HEK293 (cell line): ENCODE results near the gene ZNF662.

Source experiments
- CTCF ChIA-PET: fragments of 350-600 bp; formaldehyde crosslinking; extraction: SDS; loops from one replicate; lab custom pipeline; 2021; ENCODE audit warnings: antibody characterized with exemption; lab: Yijun Ruan, JAX
- POLR2A ChIA-PET: fragments of 300-600 bp; formaldehyde crosslinking; extraction: SDS; loops from one replicate; lab custom pipeline; 2020; ENCODE audit warnings: antibody characterized with exemption, inconsistent platforms; lab: Yijun Ruan, JAX
- H3K27ac ChIP-seq: fragments of 200-500 bp; sonication (Bioruptor generic); 2 replicates; pipeline ENCODE4 v1.5.1; 2014; ENCODE audit warnings: low read depth, low read length, control low read depth, inconsistent platforms; ENCODE audit errors: extremely low read depth
- H3K36me3 ChIP-seq, 2 experiments: fragments of 200-500 bp in 1 of 2; sonication (Bioruptor generic) in 1 of 2; 1 replicate in 1 of 2; 2 replicates in 1 of 2; pipeline ENCODE4 v1.5.1; 2014 to 2017; ENCODE audit warnings: inconsistent platforms in 2 of 2, low read length in 2 of 2; ENCODE audit not compliant: control insufficient read depth in 2 of 2, insufficient read depth in 1 of 2
- H3K4me1 ChIP-seq: fragments of 200-500 bp; sonication (Bioruptor generic); 2 replicates; pipeline ENCODE4 v1.5.1; 2014; ENCODE audit warnings: mild to moderate bottlenecking, low read length, inconsistent platforms; ENCODE audit not compliant: control insufficient read depth, insufficient read depth
- H3K4me3 ChIP-seq: 2 replicates; pipeline ENCODE4 v1.5.1; 2011; ENCODE audit warnings: low read depth, mild to moderate bottlenecking, control low read depth, low read length, moderate library complexity
- H3K9me3 ChIP-seq: fragments of 200-500 bp; sonication (Bioruptor generic); 2 replicates; pipeline ENCODE4 v1.5.1; 2014; ENCODE audit warnings: low read depth, low read length, inconsistent platforms; ENCODE audit not compliant: control insufficient read depth, insufficient read depth
- EGR2 ChIP-seq: fragments of 450-650 bp; formaldehyde crosslinking; IDR thresholded peaks from 2 replicates; pipeline ENCODE4 v1.5.1; 2016; ENCODE audit warnings: low read depth, missing biosample characterization, missing genetic modification characterization
- MZF1 ChIP-seq: fragments of 450-650 bp; formaldehyde crosslinking; IDR thresholded peaks from 2 replicates; pipeline ENCODE4 v1.5.1; 2017; ENCODE audit warnings: missing biosample characterization, missing genetic modification characterization, borderline replicate concordance
- PRDM10 ChIP-seq: fragments of 450-650 bp; formaldehyde crosslinking; IDR thresholded peaks from 2 replicates; pipeline ENCODE4 v1.5.1; 2016; ENCODE audit warnings: missing biosample characterization, missing genetic modification characterization
- REST ChIP-seq: fragments of 450-650 bp; formaldehyde crosslinking; IDR thresholded peaks from 2 replicates; pipeline ENCODE4 v1.5.1; 2016; ENCODE audit warnings: missing biosample characterization, missing genetic modification characterization
- SP7 ChIP-seq: fragments of 450-650 bp; formaldehyde crosslinking; IDR thresholded peaks from 2 replicates; pipeline ENCODE4 v1.5.1; 2016; ENCODE audit warnings: missing biosample characterization, missing genetic modification characterization
- ZBTB1 ChIP-seq: fragments of 450-650 bp; formaldehyde crosslinking; IDR thresholded peaks from 2 replicates; pipeline ENCODE4 v1.5.1; 2016; ENCODE audit warnings: missing biosample characterization, missing genetic modification characterization
- ZBTB26 ChIP-seq: fragments of 450-650 bp; formaldehyde crosslinking; optimal IDR thresholded peaks from 2 replicates; pipeline ENCODE3; 2016; ENCODE audit warnings: missing biosample characterization, mild to moderate bottlenecking, missing genetic modification characterization
- ZNF174 ChIP-seq: fragments of 450-650 bp; formaldehyde crosslinking; IDR thresholded peaks from 2 replicates; pipeline ENCODE4 v1.5.0; 2017; ENCODE audit warnings: missing biosample characterization, mild to moderate bottlenecking, missing genetic modification characterization
- ZNF19 ChIP-seq: fragments of 450-650 bp; formaldehyde crosslinking; IDR thresholded peaks from 2 replicates; pipeline ENCODE4; 2016; ENCODE audit warnings: missing biosample characterization, missing genetic modification characterization, low read depth
- ZNF202 ChIP-seq: fragments of 450-650 bp; formaldehyde crosslinking; IDR thresholded peaks from 2 replicates; pipeline ENCODE4 v1.5.1; 2016; ENCODE audit warnings: missing biosample characterization, missing genetic modification characterization, borderline replicate concordance
- ZNF274 ChIP-seq, 2 experiments: fragments of 200-500 bp in 1 of 2; fragments of 450-650 bp in 1 of 2; sonication (Bioruptor generic) in 1 of 2; formaldehyde crosslinking in 1 of 2; IDR thresholded peaks; 2 replicates each; pipeline versions ENCODE4 v1.5.1 to v1.6.1; 2014 to 2016; ENCODE audit warnings: borderline replicate concordance in 1 of 2, inconsistent platforms in 1 of 2, low read length in 1 of 2, missing biosample characterization in 1 of 2, missing genetic modification characterization in 1 of 2
- ZNF324 ChIP-seq: fragments of 450-650 bp; formaldehyde crosslinking; IDR thresholded peaks from 2 replicates; pipeline ENCODE4 v1.5.1; 2016; ENCODE audit warnings: missing biosample characterization, missing genetic modification characterization
- ZNF335 ChIP-seq: fragments of 450-650 bp; formaldehyde crosslinking; conservative IDR thresholded peaks from 2 replicates; pipeline ENCODE4 v1.5.1; 2016; ENCODE audit warnings: missing biosample characterization, missing genetic modification characterization
- ZNF416 ChIP-seq: fragments of 450-650 bp; formaldehyde crosslinking; IDR thresholded peaks from 2 replicates; pipeline ENCODE4 v1.5.1; 2016; ENCODE audit warnings: missing biosample characterization, missing genetic modification characterization
- ZNF558 ChIP-seq: fragments of 450-650 bp; formaldehyde crosslinking; IDR thresholded peaks from 2 replicates; pipeline ENCODE4 v1.5.1; 2016; ENCODE audit warnings: missing biosample characterization, missing genetic modification characterization
- ZNF610 ChIP-seq: fragments of 450-650 bp; formaldehyde crosslinking; IDR thresholded peaks from 2 replicates; pipeline ENCODE4 v1.5.1; 2016; ENCODE audit warnings: missing biosample characterization, missing genetic modification characterization, borderline replicate concordance
- ZNF660 ChIP-seq: fragments of 450-650 bp; IDR thresholded peaks from 2 replicates; pipeline ENCODE4 v1.5.1; 2018; ENCODE audit warnings: missing biosample characterization, mild to moderate bottlenecking, missing genetic modification characterization
- ZNF670 ChIP-seq: fragments of 450-650 bp; formaldehyde crosslinking; IDR thresholded peaks from 2 replicates; pipeline ENCODE4 v1.5.1; 2016; ENCODE audit warnings: missing biosample characterization, missing genetic modification characterization, low read depth
- ZNF707 ChIP-seq: fragments of 450-650 bp; formaldehyde crosslinking; IDR thresholded peaks from 2 replicates; pipeline ENCODE4 v1.5.1; 2016; ENCODE audit warnings: missing biosample characterization, missing genetic modification characterization
- ZNF830 ChIP-seq: fragments of 450-650 bp; IDR thresholded peaks from 2 replicates; pipeline ENCODE4 v1.5.0; 2018; ENCODE audit warnings: missing biosample characterization, missing genetic modification characterization, low read depth, mild to moderate bottlenecking, moderate library complexity

Gene ZNF662

GRCh38 chr3:42865256-42865655, 40.7 kb upstream of the ZNF662 start:
- ChIA-PET POLR2A (no interaction called here), CTCF (interaction anchor here (0.6 kb wide), 1 partner anchor 1194 kb away, joined by 4 read pairs; no protein-coding TSS in a partner anchor)
- Histone ChIP-seq H3K9me3 (no peaks in the 10 kb centered on the region), H3K27ac (no peak overlapping the region), H3K36me3 (no peaks in the 10 kb centered on the region), H3K4me3 (no peak overlapping the region), H3K4me1 (no peaks in the 10 kb centered on the region)
- TF ChIP-seq ZNF610 (tag by site-specific recombination) (no peak), ZNF324 (tag by site-specific recombination) (no peak), ZNF830 (no peak)

GRCh38 chr3:42867138-42867537, 38.8 kb upstream of the ZNF662 start:
- Histone ChIP-seq H3K4me3 (no peak overlapping the region), H3K9me3 (no peaks in the 10 kb centered on the region), H3K27ac (no peak overlapping the region), H3K36me3 (no peaks in the 10 kb centered on the region), H3K4me1 (no peaks in the 10 kb centered on the region)
- ChIA-PET POLR2A (no interaction called here), CTCF (no interaction called here)
- no peak for TF ChIP-seq ZNF707
- no peak for TF ChIP-seq PRDM10 (tag by site-specific recombination)
- TF ChIP-seq ZNF19 (tag by site-specific recombination), result no peak
- no peak for TF ChIP-seq ZBTB1 (tag by site-specific recombination)
- TF ChIP-seq ZNF558 (tag by site-specific recombination), result no peak
- TF ChIP-seq ZNF202 (tag by site-specific recombination), result no peak
- no peak for TF ChIP-seq SP7 (tag by site-specific recombination)
- no peak for TF ChIP-seq ZBTB26 (tag by site-specific recombination)
- TF ChIP-seq ZNF670, result no peak
- no peak for TF ChIP-seq MZF1 (tag by site-specific recombination)
- TF ChIP-seq ZNF660 (tag by site-specific recombination), result no peak
- TF ChIP-seq ZNF416 (tag by site-specific recombination), result no peak
- TF ChIP-seq EGR2, result no peak
- no peak for TF ChIP-seq ZNF174
- TF ChIP-seq REST (tag by site-specific recombination), result no peak
- TF ChIP-seq ZNF274 (IDR thresholded peaks at IDR 0.05; ENCODE audit: low read length), result no peak
- TF ChIP-seq ZNF274 (tag by site-specific recombination; IDR thresholded peaks at IDR 0.05; ENCODE audit: borderline replicate concordance), result no peak
- TF ChIP-seq ZNF335 (tag by site-specific recombination), result no peak
